ENCODE measurements around the gene CCER1.

DNA sequence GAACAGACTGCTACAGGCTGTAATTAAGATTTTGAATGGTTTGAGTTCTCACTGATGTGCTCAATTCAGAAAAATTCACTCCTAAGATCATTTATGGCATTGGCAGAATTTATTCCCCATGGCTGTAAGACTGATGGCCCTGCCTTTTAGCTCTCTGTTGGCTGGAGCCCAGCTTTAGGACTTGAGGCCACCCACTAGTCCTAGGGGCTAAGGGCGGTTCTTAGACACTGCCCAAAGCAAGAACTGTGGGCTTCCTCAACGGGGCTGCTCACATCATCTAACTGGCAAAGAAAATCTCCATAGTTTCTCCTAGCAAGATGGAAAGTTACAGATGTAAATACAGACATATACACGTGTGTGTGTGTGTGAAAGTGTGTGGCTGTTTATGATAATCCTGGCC, 3.4 kb upstream of the CCER1 start:
- TF ChIP-seq EZH2 (IDR thresholded peaks at IDR 0.05; ENCODE audit: low read depth, unreplicated experiment) (no peak), CREB1 (CRISPR knock-in tag; IDR thresholded peaks at IDR 0.05; ENCODE audit: low read depth) (no peak), ZNF114 (CRISPR knock-in tag; IDR thresholded peaks at IDR 0.05) (no peak)
- TF ChIP-seq, protein P1, sequence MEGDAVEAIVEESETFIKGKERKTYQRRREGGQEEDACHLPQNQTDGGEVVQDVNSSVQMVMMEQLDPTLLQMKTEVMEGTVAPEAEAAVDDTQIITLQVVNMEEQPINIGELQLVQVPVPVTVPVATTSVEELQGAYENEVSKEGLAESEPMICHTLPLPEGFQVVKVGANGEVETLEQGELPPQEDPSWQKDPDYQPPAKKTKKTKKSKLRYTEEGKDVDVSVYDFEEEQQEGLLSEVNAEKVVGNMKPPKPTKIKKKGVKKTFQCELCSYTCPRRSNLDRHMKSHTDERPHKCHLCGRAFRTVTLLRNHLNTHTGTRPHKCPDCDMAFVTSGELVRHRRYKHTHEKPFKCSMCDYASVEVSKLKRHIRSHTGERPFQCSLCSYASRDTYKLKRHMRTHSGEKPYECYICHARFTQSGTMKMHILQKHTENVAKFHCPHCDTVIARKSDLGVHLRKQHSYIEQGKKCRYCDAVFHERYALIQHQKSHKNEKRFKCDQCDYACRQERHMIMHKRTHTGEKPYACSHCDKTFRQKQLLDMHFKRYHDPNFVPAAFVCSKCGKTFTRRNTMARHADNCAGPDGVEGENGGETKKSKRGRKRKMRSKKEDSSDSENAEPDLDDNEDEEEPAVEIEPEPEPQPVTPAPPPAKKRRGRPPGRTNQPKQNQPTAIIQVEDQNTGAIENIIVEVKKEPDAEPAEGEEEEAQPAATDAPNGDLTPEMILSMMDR (conservative IDR thresholded peaks at IDR 0.05; ENCODE audit: low read depth in 2 of 2) = no peak
